BJ (cell line): ENCODE measurements around the gene IFRD2. TPM values are rescaled to one million over a fixed set of nuclear protein-coding genes. Genes with fewer than 3 reads are reported as not detected.
A peak's percentile ranks its signal among the peaks of the same experiment; 100 is the strongest.
"Not testable (repeated sequence)": the region's sequence is repeated elsewhere in the genome, so short reads cannot be mapped to it uniquely, and the experiment has no call there.

Source experiments
- CTCF ChIA-PET: fragments of 350-600 bp; formaldehyde crosslinking; extraction: SDS; loops from one replicate; lab custom pipeline; 2021; ENCODE audit warnings: antibody characterized with exemption, inconsistent platforms; lab: Yijun Ruan, JAX
- POLR2A ChIA-PET: fragments of 300-600 bp; sonication (Branson Sonifier 250); formaldehyde crosslinking; extraction: SDS; loops from one replicate; lab custom pipeline; 2021; ENCODE audit warnings: antibody characterized with exemption; lab: Charles Lee
- DNase-seq: peaks from one replicate; pipeline ENCODE4 v3.0.0-alpha.2; 2011; ENCODE audit warnings: low read depth
- H3K27me3 ChIP-seq: 2 replicates; pipeline ENCODE4 v1.6.0; 2011; ENCODE audit warnings: low read length; ENCODE audit not compliant: control insufficient read depth, insufficient read depth
- H3K36me3 ChIP-seq: 2 replicates; pipeline ENCODE4 v1.5.1; 2011; ENCODE audit warnings: low read length; ENCODE audit not compliant: control insufficient read depth, insufficient read depth
- H3K4me3 ChIP-seq: 2 replicates; pipeline ENCODE4 v1.5.1; 2011; ENCODE audit warnings: low read depth, mild to moderate bottlenecking, control low read depth, low read length
- polyA plus RNA-seq: library from polyadenylated mRNA; depleted of rRNA; stranded (reverse); fragments of >200 nt; gene quantifications from 2 replicates; pipeline ENCODE4 v1.2.3, GENCODE V29; 2011
- TF ChIP-seq, protein P1 (sequence below): IDR thresholded peaks from 2 replicates; pipeline ENCODE4 v1.5.1; 2011; ENCODE audit warnings: low read depth, mild to moderate bottlenecking, control low read depth, inconsistent platforms, low read length, moderate library complexity; ENCODE audit not compliant: insufficient read depth

IFRD2 gene
- polyA plus RNA-seq, 1 experiment, result 56.7 TPM

DNA sequence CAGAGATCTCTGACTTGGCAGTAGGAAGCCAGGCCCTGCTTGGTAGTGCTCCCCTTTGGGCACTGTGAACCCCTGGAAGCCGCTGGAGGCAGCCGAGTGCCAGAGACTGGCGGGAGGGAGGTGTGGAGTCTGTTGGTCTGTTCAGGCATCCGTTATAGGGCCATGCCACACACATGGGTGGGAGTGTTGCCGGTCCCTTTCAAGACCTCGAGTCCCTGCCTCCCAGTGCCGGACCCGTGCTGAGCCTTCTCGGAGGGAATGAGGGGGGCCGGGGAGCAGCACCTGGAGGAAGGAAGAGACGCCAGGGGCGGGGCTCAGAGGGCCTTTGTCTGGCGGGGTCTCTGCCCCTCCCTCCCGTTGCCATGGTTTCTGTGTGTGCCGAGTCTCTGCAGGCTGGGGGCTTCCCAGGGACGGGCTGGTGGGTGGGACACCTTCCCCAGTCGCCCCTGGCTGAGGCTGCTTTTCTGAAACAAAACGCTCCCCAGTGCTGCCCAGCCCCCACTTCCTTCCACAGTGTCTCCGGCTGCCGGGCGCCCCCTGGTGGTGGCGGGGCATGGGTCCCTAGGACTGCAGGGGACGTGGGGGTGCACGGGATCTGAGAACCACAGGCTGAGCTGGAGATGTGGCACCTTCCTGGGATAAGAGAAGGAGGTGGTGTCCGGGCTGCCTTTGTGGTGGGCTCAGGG is 46.3 kb downstream of the IFRD2 start:
- TF ChIP-seq, protein P1, sequence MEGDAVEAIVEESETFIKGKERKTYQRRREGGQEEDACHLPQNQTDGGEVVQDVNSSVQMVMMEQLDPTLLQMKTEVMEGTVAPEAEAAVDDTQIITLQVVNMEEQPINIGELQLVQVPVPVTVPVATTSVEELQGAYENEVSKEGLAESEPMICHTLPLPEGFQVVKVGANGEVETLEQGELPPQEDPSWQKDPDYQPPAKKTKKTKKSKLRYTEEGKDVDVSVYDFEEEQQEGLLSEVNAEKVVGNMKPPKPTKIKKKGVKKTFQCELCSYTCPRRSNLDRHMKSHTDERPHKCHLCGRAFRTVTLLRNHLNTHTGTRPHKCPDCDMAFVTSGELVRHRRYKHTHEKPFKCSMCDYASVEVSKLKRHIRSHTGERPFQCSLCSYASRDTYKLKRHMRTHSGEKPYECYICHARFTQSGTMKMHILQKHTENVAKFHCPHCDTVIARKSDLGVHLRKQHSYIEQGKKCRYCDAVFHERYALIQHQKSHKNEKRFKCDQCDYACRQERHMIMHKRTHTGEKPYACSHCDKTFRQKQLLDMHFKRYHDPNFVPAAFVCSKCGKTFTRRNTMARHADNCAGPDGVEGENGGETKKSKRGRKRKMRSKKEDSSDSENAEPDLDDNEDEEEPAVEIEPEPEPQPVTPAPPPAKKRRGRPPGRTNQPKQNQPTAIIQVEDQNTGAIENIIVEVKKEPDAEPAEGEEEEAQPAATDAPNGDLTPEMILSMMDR, result peak; percentile 100
- Histone ChIP-seq H3K36me3 (peaks cover 16% of the 10 kb centered on the region), H3K27me3 (no peaks in the 10 kb centered on the region), H3K4me3 (peak overlapping the region; percentile 34)
- no peak for DNase-seq
- POLR2A ChIA-PET, result interaction anchor here (0.9 to 1.3 kb wide), 3 partner anchors 8 to 13 kb away, joined by 3 to 7 read pairs (median 4); partner anchors contain the start of gene GNAI2
- CTCF ChIA-PET, result interaction anchor here (0.6 to 4.9 kb wide), 33 partner anchors 9 to 304 kb away, joined by 3 to 51 read pairs (median 4); partner anchors contain the start of genes GNAI2, GNAT1, HYAL3 and IFRD2

DNA sequence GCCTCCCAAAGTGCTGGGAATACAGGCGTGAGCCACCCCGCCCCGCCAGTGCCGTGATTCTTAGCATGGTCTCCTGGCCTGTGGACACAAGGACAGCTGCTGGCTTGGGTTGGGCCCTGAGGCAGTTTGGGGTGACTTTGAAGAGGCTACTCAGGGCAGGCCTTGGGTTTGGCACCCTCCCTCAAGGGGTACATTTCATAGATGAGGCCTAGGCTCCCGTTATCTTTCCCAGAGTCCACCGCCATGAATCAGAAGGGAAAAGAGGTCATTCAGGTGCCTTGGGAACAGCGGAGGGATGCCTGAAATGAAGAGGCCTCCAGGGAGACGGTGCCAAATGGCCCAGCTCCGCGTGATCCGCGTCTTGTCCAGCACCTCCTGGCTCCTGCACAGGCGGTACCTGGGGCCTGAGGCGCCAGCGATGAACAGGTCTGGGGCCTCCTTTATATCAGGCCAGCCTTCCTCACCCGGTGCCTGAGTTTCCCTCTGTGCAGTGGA is 46.9 kb downstream of the IFRD2 start:
- DNase-seq, result no peak
- Histone ChIP-seq H3K4me3 (no peak overlapping the region), H3K27me3 (no peaks in the 10 kb centered on the region), H3K36me3 (peaks cover 16% of the 10 kb centered on the region)
- TF ChIP-seq, protein P1, result no peak
- ChIA-PET POLR2A (no interaction called here), CTCF (interaction anchor here (0.7 to 1.0 kb wide), 2 partner anchors 19 to 34 kb away, joined by 3 read pairs; partner anchors contain the start of gene LSMEM2)

DNA sequence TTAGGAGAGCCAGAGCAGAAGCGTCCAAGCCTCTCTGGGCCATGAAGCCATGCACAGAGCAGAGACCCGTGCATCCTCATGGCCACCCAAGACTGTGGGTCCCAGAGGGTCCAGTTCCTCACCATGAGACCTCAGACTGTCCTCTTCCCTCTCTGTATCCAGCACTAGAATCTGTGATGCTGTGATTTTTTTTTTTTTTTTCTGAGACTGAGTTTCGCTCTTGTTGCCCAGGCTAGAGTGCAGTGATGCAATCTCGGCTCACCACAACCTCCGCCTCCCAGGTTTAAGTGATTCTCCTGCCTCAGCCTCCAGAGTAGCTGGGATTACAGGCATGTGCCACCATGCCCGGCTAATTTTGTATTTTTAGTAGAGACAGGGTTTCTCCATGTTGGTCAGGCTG is 47.4 kb downstream of the IFRD2 start:
- H3K36me3 ChIP-seq, result peaks cover 18% of the 10 kb centered on the region
- H3K27me3 ChIP-seq, DNase-seq, H3K4me3 ChIP-seq, POLR2A ChIA-PET: not testable (repeated sequence)
- CTCF ChIA-PET, result interaction anchor here (0.7 to 2.3 kb wide), 4 partner anchors 14 to 34 kb away, joined by 3 to 10 read pairs (median 3); partner anchors contain the start of gene LSMEM2

DNA sequence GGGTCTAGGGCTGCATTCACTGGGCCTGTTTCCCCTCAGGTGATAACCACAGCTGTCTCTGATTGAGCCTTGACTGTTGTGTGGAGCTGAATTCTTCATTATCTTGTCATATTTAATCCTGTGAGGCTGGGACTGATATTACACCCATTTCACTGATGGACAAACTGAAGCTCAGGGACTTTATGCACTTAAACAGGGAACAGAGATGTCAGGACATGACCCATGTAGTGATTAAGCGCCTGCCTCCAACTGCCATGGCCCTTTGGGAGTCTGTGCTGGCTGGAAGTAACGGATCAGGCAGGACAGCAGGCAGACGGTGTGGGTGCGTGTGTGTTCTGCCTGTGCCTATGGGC is 48.7 kb downstream of the IFRD2 start:
- no peak for DNase-seq
- no peaks in the 10 kb centered on the region for H3K27me3 ChIP-seq
- ChIA-PET CTCF (interaction anchor here (0.6 to 2.3 kb wide), 6 partner anchors 15 to 49 kb away, joined by 3 to 10 read pairs (median 6); no protein-coding TSS in a partner anchor), POLR2A (no interaction called here)
- peaks cover 17% of the 10 kb centered on the region for H3K36me3 ChIP-seq
- TF ChIP-seq, protein P1, result no peak
- no peak overlapping the region for H3K4me3 ChIP-seq

DNA sequence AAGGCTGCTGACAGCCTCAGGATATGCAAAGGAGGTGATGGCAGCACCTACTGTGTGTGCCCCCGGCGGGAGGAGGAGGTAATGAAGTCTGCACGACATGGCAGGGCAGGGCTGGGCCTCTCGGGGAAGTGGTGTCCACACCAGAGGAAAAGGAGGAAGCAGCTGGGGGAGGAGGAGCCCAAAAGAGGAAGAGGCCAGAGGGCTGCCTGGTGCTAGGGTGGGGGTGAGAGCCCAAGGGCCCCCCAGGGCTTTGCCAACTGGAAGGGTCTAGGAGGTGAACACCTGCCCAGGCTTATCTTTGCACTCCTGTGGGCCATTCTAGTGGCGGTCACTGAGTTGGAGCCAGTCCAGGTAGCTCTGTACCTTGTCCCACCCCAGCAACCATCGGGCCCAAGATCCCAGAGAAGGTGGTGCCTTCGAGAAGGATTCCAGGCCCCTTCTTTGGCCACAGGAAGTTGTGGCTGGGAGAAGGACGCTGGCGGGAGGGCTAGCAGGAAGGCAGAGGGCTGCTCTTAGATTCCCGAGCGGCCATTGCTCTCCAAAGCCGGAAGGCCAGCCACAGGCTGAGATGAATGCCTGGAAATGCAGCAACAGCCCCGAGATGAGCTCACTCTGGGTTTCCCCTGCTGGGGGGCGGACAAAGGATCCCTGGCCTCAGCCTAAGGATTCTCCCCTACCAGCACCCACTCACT is 49.2 kb downstream of the IFRD2 start:
- ChIA-PET CTCF (interaction anchor here (0.6 to 2.3 kb wide), 7 partner anchors 14 to 50 kb away, joined by 3 to 10 read pairs (median 6); no protein-coding TSS in a partner anchor), POLR2A (no interaction called here)
- peaks cover 17% of the 10 kb centered on the region for H3K36me3 ChIP-seq
- H3K27me3 ChIP-seq, result no peaks in the 10 kb centered on the region
- TF ChIP-seq, protein P1, result no peak
- no peak overlapping the region for H3K4me3 ChIP-seq
- no peak for DNase-seq
